Measurements from ENCODE around the gene TBCE.
"Not testable (repeated sequence)": the region's sequence is repeated elsewhere in the genome, so short reads cannot be mapped to it uniquely, and the experiment has no call there.

DNA sequence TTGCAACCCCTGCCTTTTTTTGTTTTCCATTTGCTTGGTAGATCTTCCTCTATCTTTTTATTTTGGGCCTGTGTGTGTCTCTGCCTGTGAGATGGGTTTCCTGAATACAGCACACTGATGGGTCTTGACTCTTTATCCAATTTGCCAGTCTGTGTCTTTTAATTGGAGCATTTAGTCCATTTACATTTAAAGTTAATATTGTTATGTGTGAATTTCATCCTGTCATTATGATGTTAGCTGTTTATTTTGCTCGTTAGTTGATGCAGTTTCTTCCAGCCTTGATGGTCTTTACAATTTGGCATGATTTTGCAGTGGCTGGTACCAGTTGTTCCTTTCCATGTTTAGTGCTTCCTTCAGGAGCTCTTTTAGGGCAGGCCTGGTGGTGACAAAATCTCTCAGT lies 18.4 kb downstream of the TBCE start:
- TF ChIP-seq, protein P1, sequence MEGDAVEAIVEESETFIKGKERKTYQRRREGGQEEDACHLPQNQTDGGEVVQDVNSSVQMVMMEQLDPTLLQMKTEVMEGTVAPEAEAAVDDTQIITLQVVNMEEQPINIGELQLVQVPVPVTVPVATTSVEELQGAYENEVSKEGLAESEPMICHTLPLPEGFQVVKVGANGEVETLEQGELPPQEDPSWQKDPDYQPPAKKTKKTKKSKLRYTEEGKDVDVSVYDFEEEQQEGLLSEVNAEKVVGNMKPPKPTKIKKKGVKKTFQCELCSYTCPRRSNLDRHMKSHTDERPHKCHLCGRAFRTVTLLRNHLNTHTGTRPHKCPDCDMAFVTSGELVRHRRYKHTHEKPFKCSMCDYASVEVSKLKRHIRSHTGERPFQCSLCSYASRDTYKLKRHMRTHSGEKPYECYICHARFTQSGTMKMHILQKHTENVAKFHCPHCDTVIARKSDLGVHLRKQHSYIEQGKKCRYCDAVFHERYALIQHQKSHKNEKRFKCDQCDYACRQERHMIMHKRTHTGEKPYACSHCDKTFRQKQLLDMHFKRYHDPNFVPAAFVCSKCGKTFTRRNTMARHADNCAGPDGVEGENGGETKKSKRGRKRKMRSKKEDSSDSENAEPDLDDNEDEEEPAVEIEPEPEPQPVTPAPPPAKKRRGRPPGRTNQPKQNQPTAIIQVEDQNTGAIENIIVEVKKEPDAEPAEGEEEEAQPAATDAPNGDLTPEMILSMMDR (IDR thresholded peaks at IDR 0.05) = not testable (repeated sequence)
- not testable (repeated sequence) for TF ChIP-seq POLR2A (IDR thresholded peaks at IDR 0.05)
